Thyroid gland (tissue), 4 donors: ENCODE results near the gene C9orf50. TPM values are rescaled to one million over a fixed set of nuclear protein-coding genes. Genes with fewer than 3 reads are reported as not detected.

ENCODE experiments used
- DNase-seq, 2 donors: peaks; one replicate each; pipeline ENCODE4 v3.0.0-alpha.2; 2019
- H3K27ac ChIP-seq, 3 donors: fragments of 200-600 bp; sonication (generic); 1 replicate in 2 of 3; 2 replicates in 1 of 3; pipeline ENCODE4 v1.5.1; 2016 to 2019; ENCODE audit warnings: mild to moderate bottlenecking in 1 of 3, moderate library complexity in 1 of 3
- H3K27me3 ChIP-seq: fragments of 200-600 bp; sonication (generic); one replicate; pipeline ENCODE4 v1.5.1; 2019
- H3K36me3 ChIP-seq, 2 donors: fragments of 200-600 bp; sonication (generic); one replicate each; pipeline ENCODE4 v1.5.1; 2016 to 2019
- H3K4me1 ChIP-seq, 2 donors: fragments of 200-600 bp; sonication (generic); one replicate each; pipeline ENCODE4 v1.5.1; 2017 to 2019
- H3K4me3 ChIP-seq, 3 donors: fragments of 200-600 bp; sonication (generic); replicated peaks in 1 of 3; 1 replicate in 2 of 3; 2 replicates in 1 of 3; pipeline ENCODE4 v1.5.1; 2016; ENCODE audit warnings: mild to moderate bottlenecking in 1 of 3
- H3K9me3 ChIP-seq: fragments of 200-600 bp; sonication (generic); one replicate; pipeline ENCODE4 v1.5.1; 2017
- CTCF ChIP-seq, 6 experiments: fragments of 200-600 bp in 3 of 6; fragments of 450-650 bp in 3 of 6; sonication (generic) in 3 of 6; IDR thresholded peaks; one replicate each; pipeline ENCODE4 v1.5.1; 2016 to 2019; ENCODE audit warnings: antibody characterized with exemption in 6 of 6, mild to moderate bottlenecking in 2 of 6, inconsistent platforms in 1 of 6, moderate library complexity in 1 of 6
- POLR2A ChIP-seq, 2 donors: fragments of 450-650 bp; IDR thresholded peaks; one replicate each; pipeline ENCODE4 v1.6.1; 2017; ENCODE audit warnings: antibody characterized with exemption in 2 of 2, mild to moderate bottlenecking in 2 of 2, moderate library complexity in 1 of 2
- WGBS, 2 donors: methylation state at CpG; one replicate each; pipeline ENCODE4 v1.1.5; 2017; 5-methylcytosine and 5-hydroxymethylcytosine counted together
- intact Hi-C: fragments of 100-400 bp; cut with DNase I; formaldehyde crosslinking; loops from one replicate; pipeline ENCODE4 v1.15.1; 2023
- total RNA-seq, 4 donors: library from RNA; depleted of rRNA; stranded (reverse); fragments of >200 nt; gene quantifications; one replicate each; pipeline ENCODE4 v1.2.3, GENCODE V29; 2016

Gene C9orf50
- total RNA-seq, 4 donors from 2014 or later, result not detected

- Histone ChIP-seq H3K27ac (peak overlapping the region; percentile 60 to 86 (median 70)), H3K4me3 (no peak overlapping the region), H3K36me3 (no peaks in the 10 kb centered on the region), H3K27me3 (no peaks in the 10 kb centered on the region), H3K9me3 (no peaks in the 10 kb centered on the region), H3K4me1 (peaks cover 14 to 42% of the 10 kb centered on the region in 2 donors)
- no peak for TF ChIP-seq POLR2A (IDR thresholded peaks at IDR 0.05)
- TF ChIP-seq CTCF (IDR thresholded peaks at IDR 0.05), result no peak
- WGBS, 2 donors, result 69 to 77% methylated on average over 6 of the region's 6 CpGs
- intact Hi-C loops, result no loop called here
- no peak for DNase-seq
These were observed 13.9 kb downstream of the C9orf50 start for GRCh38 chr9:129607027-129607387.

- DNase-seq, result no peak
- Histone ChIP-seq H3K4me3 (no peak overlapping the region), H3K27ac (peak overlapping the region in 2 of 3 donors; percentile 70 to 86), H3K27me3 (no peaks in the 10 kb centered on the region), H3K9me3 (no peaks in the 10 kb centered on the region), H3K36me3 (no peaks in the 10 kb centered on the region), H3K4me1 (peaks cover 14 to 41% of the 10 kb centered on the region in 2 donors)
- intact Hi-C loops, result no loop called here
- 76 to 84% methylated on average over 9 to 15 of the region's 15 CpGs for WGBS, 2 donors
- TF ChIP-seq CTCF (IDR thresholded peaks at IDR 0.05) (no peak), POLR2A (IDR thresholded peaks at IDR 0.05) (no peak)
These were observed 14.5 kb downstream of the C9orf50 start for GRCh38 chr9:129606161-129607026.

- Histone ChIP-seq H3K27ac (no peak overlapping the region), H3K9me3 (no peaks in the 10 kb centered on the region), H3K4me1 (peaks cover 2 to 27% of the 10 kb centered on the region in 2 donors), H3K4me3 (no peak overlapping the region), H3K36me3 (no peaks in the 10 kb centered on the region), H3K27me3 (no peaks in the 10 kb centered on the region)
- intact Hi-C loops, result loop anchor here (2.0 kb wide), 1 partner anchor 112 kb away; no protein-coding TSS in a partner anchor
- WGBS, 2 donors, result 68 to 70% methylated on average over 8 of the region's 8 CpGs
- TF ChIP-seq POLR2A (IDR thresholded peaks at IDR 0.05) (no peak), CTCF (IDR thresholded peaks at IDR 0.05) (no peak)
- no peak for DNase-seq
These were observed 16.1 kb downstream of the C9orf50 start for GRCh38 chr9:129604766-129605163.

GRCh38 chr9:129604056-129604765 lies 16.7 kb downstream of the C9orf50 start:
- intact Hi-C loops, result loop anchor here (2.0 kb wide), 1 partner anchor 111 kb away; no protein-coding TSS in a partner anchor
- no peaks in the 10 kb centered on the region for H3K9me3 ChIP-seq
- peaks cover 0 to 22% of the 10 kb centered on the region in 2 donors for H3K4me1 ChIP-seq
- H3K27ac ChIP-seq, result no peak overlapping the region
- no peaks in the 10 kb centered on the region for H3K27me3 ChIP-seq
- TF ChIP-seq POLR2A (IDR thresholded peaks at IDR 0.05) (no peak), CTCF (IDR thresholded peaks at IDR 0.05) (no peak)
- H3K36me3 ChIP-seq, result no peaks in the 10 kb centered on the region
- 83 to 88% methylated on average over 9 to 10 of the region's 12 CpGs for WGBS, 2 donors
- DNase-seq, result no peak
- H3K4me3 ChIP-seq, result no peak overlapping the region
